H9 (cell line): ENCODE data around the gene FAM170B. TPM values are rescaled to one million over a fixed set of nuclear protein-coding genes. Genes with fewer than 3 reads are reported as not detected.

ENCODE experiments used
- DNase-seq: peaks from one replicate; pipeline ENCODE4 v3.0.0-alpha.2; 2017
- H2AFZ ChIP-seq: one replicate; pipeline ENCODE4 v1.6.1; 2013; ENCODE audit warnings: mild to moderate bottlenecking, low read length, control low read depth, moderate library complexity
- H2AK5ac ChIP-seq: 2 replicates; pipeline ENCODE4 v1.6.1; 2013; ENCODE audit warnings: low read length, control low read depth, mixed read lengths; ENCODE audit not compliant: insufficient read length
- H2BK120ac ChIP-seq: one replicate; pipeline ENCODE4 v1.6.1; 2013; ENCODE audit warnings: low read depth, mild to moderate bottlenecking, low read length, control low read depth, inconsistent platforms; ENCODE audit not compliant: poor library complexity, severe bottlenecking
- H2BK12ac ChIP-seq: 2 replicates; pipeline ENCODE4 v1.6.1; 2013; ENCODE audit warnings: low read length, control low read depth, mixed read lengths, low read depth; ENCODE audit not compliant: insufficient read length
- H2BK15ac ChIP-seq: 2 replicates; pipeline ENCODE4 v1.6.1; 2013; ENCODE audit warnings: low read depth, low read length, control low read depth
- H2BK20ac ChIP-seq: one replicate; pipeline ENCODE4 v1.6.1; 2013; ENCODE audit warnings: low read depth, mild to moderate bottlenecking, low read length, control low read depth, inconsistent platforms; ENCODE audit not compliant: poor library complexity, severe bottlenecking
- H2BK5ac ChIP-seq: 2 replicates; pipeline ENCODE4 v1.6.1; 2013; ENCODE audit warnings: low read length, control low read depth, mixed read lengths; ENCODE audit not compliant: insufficient read length
- H3K14ac ChIP-seq: 2 replicates; pipeline ENCODE4 v1.6.1; 2013; ENCODE audit warnings: low read length, control low read depth; ENCODE audit not compliant: insufficient read depth
- H3K18ac ChIP-seq: 2 replicates; pipeline ENCODE4 v1.6.1; 2013; ENCODE audit warnings: low read depth, mild to moderate bottlenecking, mixed read lengths, low read length, control low read depth; ENCODE audit not compliant: insufficient read length
- H3K23ac ChIP-seq: 2 replicates; pipeline ENCODE4 v1.6.1; 2013; ENCODE audit warnings: low read length, control low read depth, mixed read lengths, low read depth; ENCODE audit not compliant: insufficient read length
- H3K23me2 ChIP-seq: 2 replicates; pipeline ENCODE4 v1.6.1; 2013; ENCODE audit warnings: low read depth, mild to moderate bottlenecking, mixed read lengths, low read length, control low read depth; ENCODE audit not compliant: insufficient read length, poor library complexity, severe bottlenecking
- H3K27ac ChIP-seq: 2 replicates; pipeline ENCODE4 v1.5.1; 2013; ENCODE audit warnings: low read length, control low read depth, mixed read lengths, low read depth; ENCODE audit not compliant: insufficient read length
- H3K27me3 ChIP-seq: 2 replicates; pipeline ENCODE4 v1.6.1; 2013; ENCODE audit warnings: low read length, control low read depth, inconsistent platforms; ENCODE audit not compliant: insufficient read depth
- H3K4ac ChIP-seq: 2 replicates; pipeline ENCODE4 v1.6.1; 2013; ENCODE audit warnings: low read depth, mild to moderate bottlenecking, control low read depth, inconsistent platforms, low read length, moderate library complexity
- H3K4me1 ChIP-seq: 2 replicates; pipeline ENCODE4 v1.6.1; 2013; ENCODE audit warnings: low read length, control low read depth, inconsistent platforms; ENCODE audit not compliant: insufficient read depth
- H3K4me2 ChIP-seq: 2 replicates; pipeline ENCODE4 v1.6.1; 2013; ENCODE audit warnings: low read length, control low read depth, mixed read lengths; ENCODE audit not compliant: insufficient read length, insufficient read depth
- H3K56ac ChIP-seq: 2 replicates; pipeline ENCODE4 v1.6.1; 2013; ENCODE audit warnings: low read depth, mild to moderate bottlenecking, mixed read lengths, low read length, control low read depth; ENCODE audit not compliant: insufficient read length
- H3K79me1 ChIP-seq: 2 replicates; pipeline ENCODE4 v1.6.1; 2013; ENCODE audit warnings: low read depth, mild to moderate bottlenecking, moderate library complexity, low read length, control low read depth, inconsistent platforms; ENCODE audit not compliant: insufficient read depth, poor library complexity, severe bottlenecking
- H3K79me2 ChIP-seq: 2 replicates; pipeline ENCODE4 v1.6.1; 2013; ENCODE audit warnings: low read length, control low read depth, inconsistent platforms; ENCODE audit not compliant: insufficient read depth
- H3K9ac ChIP-seq: 2 replicates; pipeline ENCODE4 v1.6.1; 2013; ENCODE audit warnings: low read length, control low read depth, mixed read lengths; ENCODE audit not compliant: insufficient read length; ENCODE audit errors: extremely low read depth
- H3K9me3 ChIP-seq: one replicate; pipeline ENCODE4 v1.6.1; 2013; ENCODE audit warnings: low read depth, low read length, inconsistent platforms; ENCODE audit not compliant: control insufficient read depth
- H3T11ph ChIP-seq: one replicate; pipeline ENCODE4 v1.6.1; 2013; ENCODE audit warnings: mild to moderate bottlenecking, low read length, control low read depth, inconsistent platforms
- H4K20me1 ChIP-seq: one replicate; pipeline ENCODE4 v1.6.1; 2013; ENCODE audit not compliant: control insufficient read depth, insufficient read length, insufficient read depth
- H4K5ac ChIP-seq: 2 replicates; pipeline ENCODE4 v1.6.1; 2013; ENCODE audit warnings: low read depth, mild to moderate bottlenecking, mixed read lengths, low read length, control low read depth; ENCODE audit not compliant: insufficient read length
- H4K8ac ChIP-seq: replicated peaks from 2 replicates; pipeline ENCODE4 v1.6.1; 2013; ENCODE audit warnings: low read length, control low read depth, mixed read lengths, low read depth; ENCODE audit not compliant: insufficient read length
- H4K91ac ChIP-seq: 2 replicates; pipeline ENCODE4 v1.6.1; 2013; ENCODE audit warnings: low read depth, mild to moderate bottlenecking, moderate library complexity, mixed read lengths, low read length, control low read depth; ENCODE audit not compliant: insufficient read length
- H3K27ac Mint-ChIP-seq, 3 experiments: 2 replicates in 2 of 3; 3 replicates in 1 of 3; pipeline ENCODE4 v1.8.0; 2020 to 2021; ENCODE audit warnings: mixed read lengths in 3 of 3, mild to moderate bottlenecking in 1 of 3, moderate library complexity in 1 of 3
- H3K27me3 Mint-ChIP-seq: 2 replicates; pipeline ENCODE4 v1.8.0; 2021; ENCODE audit warnings: low read depth, mild to moderate bottlenecking, moderate library complexity, mixed read lengths
- H3K36me3 Mint-ChIP-seq, 3 experiments: 2 replicates in 2 of 3; 3 replicates in 1 of 3; pipeline ENCODE4 v1.8.0; 2020 to 2021; ENCODE audit warnings: low read depth in 3 of 3, mixed read lengths in 3 of 3; ENCODE audit not compliant: insufficient read depth in 1 of 3
- H3K4me1 Mint-ChIP-seq, 2 experiments: 2 replicates each; pipeline ENCODE4 v1.8.0; 2020; ENCODE audit warnings: mixed read lengths in 2 of 2
- H3K4me3 Mint-ChIP-seq, 2 experiments: 2 replicates in 1 of 2; 3 replicates in 1 of 2; pipeline ENCODE4 v1.8.0; 2020 to 2021; ENCODE audit warnings: mild to moderate bottlenecking in 2 of 2, mixed read lengths in 2 of 2, moderate library complexity in 1 of 2
- H3K9me3 Mint-ChIP-seq, 2 experiments: 2 replicates in 1 of 2; 3 replicates in 1 of 2; pipeline ENCODE4 v1.8.0; 2020; ENCODE audit warnings: mild to moderate bottlenecking in 2 of 2, mixed read lengths in 2 of 2, moderate library complexity in 1 of 2
- WGBS: extraction: QIAGEN DNeasy Blood & Tissue Kit; methylation state at CpG from one replicate; pipeline ENCODE4 v1.1.7; 2013; ENCODE audit warnings: missing lambda C conversion rate, low lambda C conversion rate, mixed read lengths; ENCODE audit not compliant: insufficient read length; ENCODE audit errors: extremely low coverage; 5-methylcytosine and 5-hydroxymethylcytosine counted together
- total RNA-seq: library from RNA; stranded (reverse); gene quantifications from 2 replicates; pipeline ENCODE4 v1.2.1, GENCODE V29; 2021
- TF ChIP-seq, protein P1 (sequence below): fragments of 200-600 bp; sonication (generic); conservative IDR thresholded peaks from 3 replicates; pipeline ENCODE4 v1.8.0; 2021; ENCODE audit warnings: antibody characterized with exemption, mild to moderate bottlenecking

The FAM170B gene
- total RNA-seq, 1 experiment from 2014 or later: not detected

DNA sequence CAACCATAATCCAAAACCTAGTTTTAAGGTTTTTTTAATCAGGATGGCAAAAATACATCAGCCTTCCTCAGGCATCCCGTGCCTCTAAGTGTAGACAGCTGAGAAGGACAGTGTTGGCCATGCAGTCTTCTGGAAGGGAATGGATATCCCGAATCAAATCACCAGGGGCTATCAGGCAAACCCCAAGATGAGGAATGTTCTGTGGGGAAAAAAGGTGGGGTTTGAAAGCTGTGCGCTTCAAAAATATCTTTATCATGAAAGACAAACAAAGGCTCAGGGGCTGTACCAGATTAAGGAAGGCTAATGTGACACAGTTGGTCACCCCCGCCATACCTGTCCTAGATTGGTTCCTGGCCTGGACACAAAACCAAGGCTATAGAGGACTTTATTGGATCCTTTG is 49.0 kb upstream of the FAM170B start:
- TF ChIP-seq, protein P1, sequence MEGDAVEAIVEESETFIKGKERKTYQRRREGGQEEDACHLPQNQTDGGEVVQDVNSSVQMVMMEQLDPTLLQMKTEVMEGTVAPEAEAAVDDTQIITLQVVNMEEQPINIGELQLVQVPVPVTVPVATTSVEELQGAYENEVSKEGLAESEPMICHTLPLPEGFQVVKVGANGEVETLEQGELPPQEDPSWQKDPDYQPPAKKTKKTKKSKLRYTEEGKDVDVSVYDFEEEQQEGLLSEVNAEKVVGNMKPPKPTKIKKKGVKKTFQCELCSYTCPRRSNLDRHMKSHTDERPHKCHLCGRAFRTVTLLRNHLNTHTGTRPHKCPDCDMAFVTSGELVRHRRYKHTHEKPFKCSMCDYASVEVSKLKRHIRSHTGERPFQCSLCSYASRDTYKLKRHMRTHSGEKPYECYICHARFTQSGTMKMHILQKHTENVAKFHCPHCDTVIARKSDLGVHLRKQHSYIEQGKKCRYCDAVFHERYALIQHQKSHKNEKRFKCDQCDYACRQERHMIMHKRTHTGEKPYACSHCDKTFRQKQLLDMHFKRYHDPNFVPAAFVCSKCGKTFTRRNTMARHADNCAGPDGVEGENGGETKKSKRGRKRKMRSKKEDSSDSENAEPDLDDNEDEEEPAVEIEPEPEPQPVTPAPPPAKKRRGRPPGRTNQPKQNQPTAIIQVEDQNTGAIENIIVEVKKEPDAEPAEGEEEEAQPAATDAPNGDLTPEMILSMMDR: no peak
- no peaks in the 10 kb centered on the region for H3K36me3 Mint-ChIP-seq
- no peak overlapping the region for H2BK20ac ChIP-seq

More for the DNA sequence above, 49.0 kb upstream of the FAM170B start:
- Histone ChIP-seq H3K9ac (no peak overlapping the region), H3K4me2 (no peak overlapping the region), H4K5ac (no peak overlapping the region), H3K79me2 (no peaks in the 10 kb centered on the region), H2BK12ac (no peak overlapping the region), H2BK15ac (no peak overlapping the region), H3K27ac (no peak overlapping the region), H4K8ac (no peak overlapping the region), H3K79me1 (no peaks in the 10 kb centered on the region), H2AFZ (no peak overlapping the region), H3K4me1 (no peaks in the 10 kb centered on the region), H3K23me2 (no peaks in the 10 kb centered on the region), H3K14ac (no peak overlapping the region), H3K27me3 (no peaks in the 10 kb centered on the region), H4K20me1 (no peaks in the 10 kb centered on the region), H2BK120ac (no peak overlapping the region), H3K56ac (no peak overlapping the region), H3K18ac (no peak overlapping the region), H2AK5ac (no peak overlapping the region), H3K4ac (no peak overlapping the region), H3K9me3 (no peaks in the 10 kb centered on the region), H2BK5ac (no peak overlapping the region), H3K23ac (no peak overlapping the region), H4K91ac (no peak overlapping the region), H3T11ph (no peak overlapping the region)
- no peaks in the 10 kb centered on the region for H3K9me3 Mint-ChIP-seq
- no CpG with 5 or more reads among the region's 4 CpGs for WGBS
- no peak overlapping the region; a peak in 1 of 7 replicates for H3K27ac Mint-ChIP-seq
- H3K27me3 Mint-ChIP-seq: peaks cover 7% of the 10 kb centered on the region
- DNase-seq: no peak
- H3K4me3 Mint-ChIP-seq: no peak overlapping the region
- peaks cover 2 to 3% of the 10 kb centered on the region in 2 experiments; a peak in 1 of 4 replicates for H3K4me1 Mint-ChIP-seq
